CD4-positive, CD25-positive, alpha-beta regulatory T cell (primary cell): Measurements from ENCODE around the gene WT1. TPM values are rescaled to one million over a fixed set of nuclear protein-coding genes. Genes with fewer than 3 reads are reported as not detected.
A peak's percentile ranks its signal among the peaks of the same experiment; 100 is the strongest.

Experiments used
- ATAC-seq, 2 donors: fragments of 150-1000 bp; cut with Tn5 transposase; one replicate each; pipeline ENCODE4 v1.10.0; 2021; ENCODE audit warnings: low read depth in 2 of 2, moderate number of reproducible peaks in 2 of 2, moderate library complexity in 1 of 2
- DNase-seq, 3 donors: peaks; one replicate each; pipeline versions ENCODE4 v3.0.0 to v3.0.0-alpha.2; 2012 to 2022; ENCODE audit warnings: mixed read lengths in 1 of 3
- H3K27ac ChIP-seq: one replicate; pipeline ENCODE4 v1.7.0; 2013; ENCODE audit warnings: mild to moderate bottlenecking, low read length; ENCODE audit not compliant: insufficient read depth, poor library complexity, severe bottlenecking
- H3K27me3 ChIP-seq: one replicate; pipeline ENCODE4 v1.7.0; 2013; ENCODE audit warnings: low read length; ENCODE audit not compliant: control insufficient read depth, insufficient read depth
- H3K36me3 ChIP-seq: one replicate; pipeline ENCODE4 v1.7.0; 2013; ENCODE audit warnings: mild to moderate bottlenecking, low read length, moderate library complexity; ENCODE audit not compliant: control insufficient read depth, insufficient read depth
- H3K4me1 ChIP-seq: 2 replicates; pipeline ENCODE4 v1.7.0; 2013; ENCODE audit warnings: mild to moderate bottlenecking, low read length; ENCODE audit not compliant: insufficient read depth, control insufficient read depth, poor library complexity, severe bottlenecking
- H3K4me3 ChIP-seq: one replicate; pipeline ENCODE4 v1.7.0; 2013; ENCODE audit warnings: low read depth, mild to moderate bottlenecking, low read length, moderate library complexity
- H3K9me3 ChIP-seq, 2 experiments: 1 replicate in 1 of 2; 2 replicates in 1 of 2; pipeline ENCODE4 v1.7.0; 2013; ENCODE audit warnings: low read length in 2 of 2, mild to moderate bottlenecking in 1 of 2, moderate library complexity in 1 of 2; ENCODE audit not compliant: control insufficient read depth in 2 of 2
- H3K27ac Mint-ChIP-seq, 3 donors: one replicate each; pipeline ENCODE4 v1.8.0; 2020 to 2022; ENCODE audit warnings: mild to moderate bottlenecking in 3 of 3, mixed read lengths in 3 of 3, moderate library complexity in 2 of 3
- H3K27me3 Mint-ChIP-seq: one replicate; pipeline ENCODE4 v1.8.0; 2022; ENCODE audit warnings: mild to moderate bottlenecking, mixed read lengths
- H3K36me3 Mint-ChIP-seq: one replicate; pipeline ENCODE4 v1.8.0; 2020; ENCODE audit warnings: mixed read lengths
- H3K4me1 Mint-ChIP-seq, 4 donors: one replicate each; pipeline ENCODE4 v1.8.0; 2020 to 2022; ENCODE audit warnings: mixed read lengths in 4 of 4, mild to moderate bottlenecking in 1 of 4
- H3K4me3 Mint-ChIP-seq, 4 donors: one replicate each; pipeline ENCODE4 v1.8.0; 2020 to 2022; ENCODE audit warnings: mild to moderate bottlenecking in 4 of 4, mixed read lengths in 4 of 4, moderate library complexity in 3 of 4
- H3K9me3 Mint-ChIP-seq, 7 donors: one replicate each; pipeline ENCODE4 v1.8.0; 2020 to 2022; ENCODE audit warnings: mixed read lengths in 7 of 7, mild to moderate bottlenecking in 3 of 7, moderate library complexity in 2 of 7
- polyA plus RNA-seq, 4 donors: library from polyadenylated mRNA; unstranded; fragments of 300-500 nt; fragmentation: Illumina TruSeq; gene quantifications; one replicate each; pipeline ENCODE4 v1.2.3, GENCODE V29; 2021
- total RNA-seq: library from RNA; stranded (reverse); gene quantifications from one replicate; pipeline ENCODE4 v1.2.3, GENCODE V29; 2022

WT1 gene
- total and polyA plus RNA-seq, 5 donors from 2014 or later: not detected

GRCh38 chr11:32390712-32391111, 44.6 kb downstream of the WT1 start:
- Mint-ChIP-seq H3K36me3 (no peaks in the 10 kb centered on the region), H3K4me1 (no peaks in the 10 kb centered on the region), H3K9me3 (no peaks in the 10 kb centered on the region), H3K27ac (no peak overlapping the region), H3K4me3 (no peak overlapping the region), H3K27me3 (peaks cover 17% of the 10 kb centered on the region)
- Histone ChIP-seq H3K27ac (no peak overlapping the region), H3K4me3 (no peak overlapping the region), H3K36me3 (no peaks in the 10 kb centered on the region), H3K27me3 (peaks cover 8% of the 10 kb centered on the region), H3K4me1 (no peaks in the 10 kb centered on the region), H3K9me3 (no peaks in the 10 kb centered on the region)
- DNase-seq: no peak
- ATAC-seq: no peak

- peaks cover 8% of the 10 kb centered on the region for H3K27me3 ChIP-seq
- H3K4me3 ChIP-seq: no peak overlapping the region
- Mint-ChIP-seq H3K4me3 (no peak overlapping the region), H3K27ac (peak overlapping the region in 1 of 3 donors; percentile 15), H3K36me3 (no peaks in the 10 kb centered on the region), H3K4me1 (no peaks in the 10 kb centered on the region), H3K9me3 (peaks cover 0 to under 1% (median 0%) of the 10 kb centered on the region in 7 donors), H3K27me3 (peaks cover 26% of the 10 kb centered on the region)
- no peak for ATAC-seq
- no peaks in the 10 kb centered on the region for H3K9me3 ChIP-seq
- H3K36me3 ChIP-seq: no peaks in the 10 kb centered on the region
- H3K4me1 ChIP-seq: no peaks in the 10 kb centered on the region
- DNase-seq: no peak
- no peak overlapping the region for H3K27ac ChIP-seq
These were observed 46.2 kb downstream of the WT1 start for GRCh38 chr11:32388871-32389770.

- no peaks in the 10 kb centered on the region for H3K4me1 ChIP-seq
- Mint-ChIP-seq H3K27ac (peak overlapping the region in 1 of 3 donors; percentile 15), H3K9me3 (peaks cover 0 to 2% (median 0%) of the 10 kb centered on the region in 7 donors), H3K36me3 (no peaks in the 10 kb centered on the region), H3K4me1 (no peaks in the 10 kb centered on the region), H3K27me3 (peaks cover 26% of the 10 kb centered on the region), H3K4me3 (no peak overlapping the region)
- H3K36me3 ChIP-seq: no peaks in the 10 kb centered on the region
- ATAC-seq: no peak
- DNase-seq: no peak
- H3K27me3 ChIP-seq: peaks cover 8% of the 10 kb centered on the region
- no peak overlapping the region for H3K4me3 ChIP-seq
- no peak overlapping the region for H3K27ac ChIP-seq
- no peaks in the 10 kb centered on the region for H3K9me3 ChIP-seq
These were observed 47.0 kb downstream of the WT1 start for GRCh38 chr11:32388365-32388764.

- H3K4me1 ChIP-seq: no peaks in the 10 kb centered on the region
- Mint-ChIP-seq H3K4me3 (no peak overlapping the region), H3K27me3 (peaks cover 26% of the 10 kb centered on the region), H3K27ac (no peak overlapping the region), H3K4me1 (no peaks in the 10 kb centered on the region), H3K9me3 (peaks cover 0 to 2% (median 0%) of the 10 kb centered on the region in 7 donors), H3K36me3 (no peaks in the 10 kb centered on the region)
- DNase-seq: no peak
- no peak overlapping the region for H3K27ac ChIP-seq
- no peak for ATAC-seq
- no peak overlapping the region for H3K4me3 ChIP-seq
- no peaks in the 10 kb centered on the region for H3K36me3 ChIP-seq
- H3K9me3 ChIP-seq: no peaks in the 10 kb centered on the region
- peaks cover 11% of the 10 kb centered on the region for H3K27me3 ChIP-seq
These were observed 47.9 kb downstream of the WT1 start for GRCh38 chr11:32387411-32387810.

GRCh38 chr11:32386770-32387377, 48.5 kb downstream of the WT1 start:
- no peak for ATAC-seq
- no peaks in the 10 kb centered on the region for H3K9me3 ChIP-seq
- H3K27me3 Mint-ChIP-seq: peaks cover 26% of the 10 kb centered on the region

GRCh38 chr11:32385998-32386397, 49.3 kb downstream of the WT1 start:
- Histone ChIP-seq H3K4me3 (no peak overlapping the region), H3K36me3 (no peaks in the 10 kb centered on the region), H3K4me1 (no peaks in the 10 kb centered on the region), H3K27me3 (peaks cover 11% of the 10 kb centered on the region), H3K27ac (no peak overlapping the region), H3K9me3 (no peaks in the 10 kb centered on the region)
- DNase-seq (no peak), ATAC-seq (no peak)
- Mint-ChIP-seq H3K4me1 (no peaks in the 10 kb centered on the region), H3K27me3 (peaks cover 26% of the 10 kb centered on the region), H3K9me3 (peaks cover 0 to 2% (median 0%) of the 10 kb centered on the region in 7 donors), H3K4me3 (no peak overlapping the region), H3K27ac (no peak overlapping the region), H3K36me3 (no peaks in the 10 kb centered on the region)

More at GRCh38 chr11:32386770-32387377, 48.5 kb downstream of the WT1 start:
- Mint-ChIP-seq H3K4me3 (no peak overlapping the region), H3K36me3 (no peaks in the 10 kb centered on the region), H3K27ac (no peak overlapping the region), H3K9me3 (peaks cover 0 to 2% (median 0%) of the 10 kb centered on the region in 7 donors), H3K4me1 (no peaks in the 10 kb centered on the region)
- Histone ChIP-seq H3K27ac (no peak overlapping the region), H3K27me3 (peaks cover 11% of the 10 kb centered on the region), H3K4me3 (no peak overlapping the region), H3K4me1 (no peaks in the 10 kb centered on the region), H3K36me3 (no peaks in the 10 kb centered on the region)
- no peak for DNase-seq

GRCh38 chr11:32382339-32383049, 52.8 kb downstream of the WT1 start:
- Histone ChIP-seq H3K9me3 (no peaks in the 10 kb centered on the region), H3K4me1 (no peaks in the 10 kb centered on the region), H3K27me3 (peaks cover 11% of the 10 kb centered on the region), H3K27ac (no peak overlapping the region), H3K36me3 (no peaks in the 10 kb centered on the region), H3K4me3 (no peak overlapping the region)
- DNase-seq (no peak), ATAC-seq (no peak)
- Mint-ChIP-seq H3K36me3 (no peaks in the 10 kb centered on the region), H3K4me1 (no peaks in the 10 kb centered on the region), H3K27ac (no peak overlapping the region), H3K4me3 (no peak overlapping the region), H3K9me3 (peaks cover 0 to 2% (median 0%) of the 10 kb centered on the region in 7 donors), H3K27me3 (peaks cover 24% of the 10 kb centered on the region)
